NCI-H1048 (cell line): ENCODE measurements around the gene SMIM27.
"Not testable (repeated sequence)": the region's sequence is repeated elsewhere in the genome, so short reads cannot be mapped to it uniquely, and the experiment has no call there.

Source experiments
- DNase-seq: peaks from one replicate; lab custom pipeline; 2025; lab: John Stamatoyannopoulos, UW

The SMIM27 gene

DNA sequence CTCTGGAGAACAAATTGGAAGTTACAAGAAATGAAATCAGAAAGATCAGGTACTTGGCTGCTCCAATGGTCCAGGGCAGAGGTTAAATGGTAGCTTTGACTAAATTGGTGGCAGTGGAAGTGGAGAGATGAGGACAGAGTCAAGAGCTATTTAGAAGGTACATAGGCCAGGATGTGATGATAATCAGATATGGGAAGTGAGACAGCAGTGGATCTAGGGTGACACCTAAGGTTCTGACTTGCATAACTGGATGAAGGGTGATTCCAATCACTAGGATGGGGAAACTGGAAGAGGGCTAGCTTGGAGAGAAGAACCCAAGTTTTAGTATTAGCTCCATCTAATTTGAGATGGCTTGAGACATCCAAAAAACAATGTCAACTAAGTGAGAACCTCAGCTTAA lies 44.8 kb downstream of the SMIM27 start:
- no peak for DNase-seq

DNA sequence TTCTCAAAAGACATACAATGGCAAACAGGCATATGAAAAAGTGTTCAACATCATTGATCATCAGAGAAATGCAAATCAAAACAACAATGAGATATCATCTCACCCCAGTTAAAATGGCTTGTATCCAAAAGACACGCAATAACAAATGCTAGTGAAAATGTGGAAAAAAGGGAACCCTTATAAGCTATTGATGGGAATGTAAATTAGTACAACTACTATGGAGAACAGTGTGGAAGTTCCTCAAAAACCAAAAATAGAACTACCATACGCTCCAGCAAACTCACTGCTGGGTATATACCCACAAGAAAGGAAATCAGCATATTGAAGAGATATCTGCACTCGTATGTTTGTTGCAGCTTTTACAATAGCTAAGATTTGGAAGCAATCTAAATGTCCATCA lies 46.9 kb downstream of the SMIM27 start:
- DNase-seq: not testable (repeated sequence)
